Measurements from ENCODE around the gene ZNF442. TPM values are rescaled to one million over a fixed set of nuclear protein-coding genes. Genes with fewer than 3 reads are reported as not detected.
"Not testable (repeated sequence)": the region's sequence is repeated elsewhere in the genome, so short reads cannot be mapped to it uniquely, and the experiment has no call there.

Gene ZNF442
- total RNA-seq, 4 donors from 2014 or later = 0.96 to 2.2 TPM; not detected in 2

- Histone ChIP-seq H3K4me3 (peak overlapping the region; percentile 70 to 91 (median 76)), H3K4me1 (peaks cover 0 to 14% (median 6%) of the 10 kb centered on the region in 4 donors), H3K27ac (peak overlapping the region; percentile 88 to 97 (median 90))
- H3K27me3 ChIP-seq; intact Hi-C loops (cut with DNase I; ENCODE audit: low total_unique reads); H3K36me3 ChIP-seq; H3K9me3 ChIP-seq: not testable (repeated sequence)
- in situ Hi-C loops (cut with MboI; ENCODE audit: low pct_ligation_motif_present in 1 of 4, low pct_unique_long_range_greater_than_20kb in 1 of 4, low sequenced_read_pairs in 3 of 4) = loop anchor here in 1 of 4 donors (5.0 kb wide), 1 partner anchor 37 kb away; no protein-coding TSS in a partner anchor
- 2% methylated on average over 23 of the region's 23 CpGs; no CpG with 5 or more reads in 1 of the 2 donors for WGBS, 2 donors (ENCODE audit: low coverage in 1 of 2)
- DNase-seq = peak; percentile 59
- TF ChIP-seq POLR2A (IDR thresholded peaks at IDR 0.05) = peak; percentile 49
- peak in 1 of 3 donors; percentile 18 for TF ChIP-seq POLR2AphosphoS5 (IDR thresholded peaks at IDR 0.05)
These were observed 34.6 kb upstream of the ZNF442 start for GRCh38 chr19:12399901-12400632.

DNA sequence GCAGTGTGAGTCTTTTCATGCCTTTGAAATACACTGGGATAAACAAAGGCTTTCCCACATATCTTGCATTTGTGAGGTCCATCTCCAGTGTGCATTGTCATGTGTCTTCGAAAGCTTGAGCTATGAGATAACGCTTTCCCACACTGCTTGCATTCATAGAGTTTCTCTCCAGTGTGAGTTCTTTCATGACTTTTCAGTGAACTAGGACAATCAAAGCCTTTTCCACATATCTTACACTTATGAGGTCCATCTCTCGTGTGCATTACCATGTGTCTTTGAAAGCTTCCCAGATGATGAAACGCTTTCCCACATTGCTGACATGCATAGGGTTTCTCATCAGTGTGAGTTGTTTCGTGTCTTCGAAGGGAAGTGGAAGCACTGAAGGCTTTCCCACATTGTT, 25.7 kb upstream of the ZNF442 start:
- H3K27ac ChIP-seq; intact Hi-C loops (cut with DNase I; ENCODE audit: low total_unique reads); in situ Hi-C loops (cut with MboI; ENCODE audit: low pct_ligation_motif_present in 1 of 4, low pct_unique_long_range_greater_than_20kb in 1 of 4, low sequenced_read_pairs in 3 of 4); H3K4me3 ChIP-seq; DNase-seq; H3K4me1 ChIP-seq; H3K27me3 ChIP-seq: not testable (repeated sequence)
- peaks cover 0 to 30% (median 9%) of the 10 kb centered on the region in 4 donors for H3K36me3 ChIP-seq
- WGBS, 2 donors (ENCODE audit: low coverage in 1 of 2) = 97% methylated on average over 5 to 6 of the region's 6 CpGs
- H3K9me3 ChIP-seq = peaks cover 10 to 15% of the 10 kb centered on the region in 2 donors

DNA sequence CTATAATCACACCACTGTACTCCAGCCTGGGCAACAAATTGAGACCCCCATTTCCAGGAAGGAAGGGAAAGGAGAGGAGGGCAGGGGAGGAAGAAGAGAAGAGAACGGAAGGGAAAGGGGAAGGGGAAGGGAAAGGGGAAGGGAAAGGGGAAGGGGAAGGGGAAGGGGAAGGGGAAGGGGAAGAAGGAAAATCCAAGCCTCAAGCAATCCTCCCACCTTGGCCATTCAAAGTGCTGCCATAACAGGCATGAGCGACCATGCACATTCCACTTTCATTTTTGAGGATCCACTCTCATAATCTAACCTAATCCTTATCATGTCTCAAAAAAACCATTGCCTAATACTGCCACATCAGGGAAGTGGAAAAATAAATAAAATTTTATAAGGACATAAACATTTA, 20.9 kb upstream of the ZNF442 start:
- 100% methylated on average over 1 to 2 of the region's 2 CpGs for WGBS, 2 donors (ENCODE audit: low coverage in 1 of 2)
- intact Hi-C loops (cut with DNase I; ENCODE audit: low total_unique reads); H3K27ac ChIP-seq; in situ Hi-C loops (cut with MboI; ENCODE audit: low pct_ligation_motif_present in 1 of 4, low pct_unique_long_range_greater_than_20kb in 1 of 4, low sequenced_read_pairs in 3 of 4); DNase-seq; H3K27me3 ChIP-seq; H3K4me3 ChIP-seq; H3K4me1 ChIP-seq: not testable (repeated sequence)
- Histone ChIP-seq H3K36me3 (peaks cover 0 to 33% (median 11%) of the 10 kb centered on the region in 4 donors), H3K9me3 (peaks cover 17 to 22% of the 10 kb centered on the region in 2 donors)

- no peak for DNase-seq
- H3K4me1 ChIP-seq = no peaks in the 10 kb centered on the region
- no peak overlapping the region for H3K27ac ChIP-seq
- peaks cover 0 to 34% (median 15%) of the 10 kb centered on the region in 4 donors for H3K36me3 ChIP-seq
- in situ Hi-C loops (cut with MboI; ENCODE audit: low pct_ligation_motif_present in 1 of 4, low pct_unique_long_range_greater_than_20kb in 1 of 4, low sequenced_read_pairs in 3 of 4) = no loop called here
- WGBS, 2 donors (ENCODE audit: low coverage in 1 of 2) = 69 to 93% methylated on average over 2 of the region's 2 CpGs
- no peak overlapping the region for H3K4me3 ChIP-seq
- peaks cover 46 to 49% of the 10 kb centered on the region in 2 donors for H3K9me3 ChIP-seq
- intact Hi-C loops (cut with DNase I; ENCODE audit: low total_unique reads) = no loop called here
- TF ChIP-seq EP300 (IDR thresholded peaks at IDR 0.05; ENCODE audit: low read depth) = no peak
- no peaks in the 10 kb centered on the region for H3K27me3 ChIP-seq
These were observed 14.9 kb upstream of the ZNF442 start for GRCh38 chr19:12380444-12380737.

GRCh38 chr19:12379732-12380443, 14.4 kb upstream of the ZNF442 start:
- Histone ChIP-seq H3K4me1 (no peaks in the 10 kb centered on the region), H3K27ac (no peak overlapping the region), H3K4me3 (no peak overlapping the region), H3K36me3 (peaks cover 0 to 34% (median 15%) of the 10 kb centered on the region in 4 donors), H3K9me3 (peaks cover 46 to 49% of the 10 kb centered on the region in 2 donors), H3K27me3 (no peaks in the 10 kb centered on the region)
- no peak for TF ChIP-seq POLR2AphosphoS5 (IDR thresholded peaks at IDR 0.05)
- TF ChIP-seq, protein P1, sequence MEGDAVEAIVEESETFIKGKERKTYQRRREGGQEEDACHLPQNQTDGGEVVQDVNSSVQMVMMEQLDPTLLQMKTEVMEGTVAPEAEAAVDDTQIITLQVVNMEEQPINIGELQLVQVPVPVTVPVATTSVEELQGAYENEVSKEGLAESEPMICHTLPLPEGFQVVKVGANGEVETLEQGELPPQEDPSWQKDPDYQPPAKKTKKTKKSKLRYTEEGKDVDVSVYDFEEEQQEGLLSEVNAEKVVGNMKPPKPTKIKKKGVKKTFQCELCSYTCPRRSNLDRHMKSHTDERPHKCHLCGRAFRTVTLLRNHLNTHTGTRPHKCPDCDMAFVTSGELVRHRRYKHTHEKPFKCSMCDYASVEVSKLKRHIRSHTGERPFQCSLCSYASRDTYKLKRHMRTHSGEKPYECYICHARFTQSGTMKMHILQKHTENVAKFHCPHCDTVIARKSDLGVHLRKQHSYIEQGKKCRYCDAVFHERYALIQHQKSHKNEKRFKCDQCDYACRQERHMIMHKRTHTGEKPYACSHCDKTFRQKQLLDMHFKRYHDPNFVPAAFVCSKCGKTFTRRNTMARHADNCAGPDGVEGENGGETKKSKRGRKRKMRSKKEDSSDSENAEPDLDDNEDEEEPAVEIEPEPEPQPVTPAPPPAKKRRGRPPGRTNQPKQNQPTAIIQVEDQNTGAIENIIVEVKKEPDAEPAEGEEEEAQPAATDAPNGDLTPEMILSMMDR (IDR thresholded peaks at IDR 0.05) = no peak
- intact Hi-C loops (cut with DNase I; ENCODE audit: low total_unique reads) (no loop called here), in situ Hi-C loops (cut with MboI; ENCODE audit: low pct_ligation_motif_present in 1 of 4, low pct_unique_long_range_greater_than_20kb in 1 of 4, low sequenced_read_pairs in 3 of 4) (no loop called here)
- WGBS, 2 donors (ENCODE audit: low coverage in 1 of 2) = 89 to 92% methylated on average over 5 of the region's 5 CpGs
- no peak for DNase-seq

DNA sequence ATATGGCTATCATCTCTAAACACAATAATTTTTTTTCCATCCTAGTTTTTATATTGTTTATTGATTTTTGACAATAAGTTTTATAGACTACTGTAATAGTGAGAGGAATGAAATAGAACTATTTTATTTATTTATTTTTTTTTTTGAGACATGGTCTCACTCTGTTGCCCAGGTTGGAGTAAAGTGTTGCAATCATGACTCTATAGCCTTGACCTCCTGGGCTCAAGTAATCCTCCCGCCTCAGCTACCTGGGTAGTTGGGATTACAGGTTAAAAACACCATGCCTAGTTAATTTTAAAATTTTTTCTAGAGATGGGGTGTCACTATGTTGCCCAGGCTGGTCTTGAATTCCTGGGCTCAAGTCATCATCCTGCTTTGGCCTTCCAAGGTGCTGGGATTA, 8.5 kb upstream of the ZNF442 start:
- in situ Hi-C loops (cut with MboI; ENCODE audit: low pct_ligation_motif_present in 1 of 4, low pct_unique_long_range_greater_than_20kb in 1 of 4, low sequenced_read_pairs in 3 of 4) = no loop called here
- Histone ChIP-seq H3K27me3 (no peaks in the 10 kb centered on the region), H3K36me3 (no peaks in the 10 kb centered on the region), H3K4me1 (no peaks in the 10 kb centered on the region), H3K27ac (no peak overlapping the region), H3K4me3 (no peak overlapping the region), H3K9me3 (peaks cover 9 to 16% of the 10 kb centered on the region in 2 donors)
- TF ChIP-seq EP300 (IDR thresholded peaks at IDR 0.05; ENCODE audit: low read depth) = no peak
- no peak for TF ChIP-seq POLR2AphosphoS5 (IDR thresholded peaks at IDR 0.05)
- TF ChIP-seq, protein P1 (IDR thresholded peaks at IDR 0.05) = no peak
- TF ChIP-seq POLR2A (IDR thresholded peaks at IDR 0.05) = no peak
- intact Hi-C loops (cut with DNase I; ENCODE audit: low total_unique reads) = no loop called here
- 82 to 100% methylated on average over 1 of the region's 1 CpG for WGBS, 2 donors (ENCODE audit: low coverage in 1 of 2)
- no peak for DNase-seq
